ENCODE data around the gene CREBBP.

The CREBBP gene

DNA sequence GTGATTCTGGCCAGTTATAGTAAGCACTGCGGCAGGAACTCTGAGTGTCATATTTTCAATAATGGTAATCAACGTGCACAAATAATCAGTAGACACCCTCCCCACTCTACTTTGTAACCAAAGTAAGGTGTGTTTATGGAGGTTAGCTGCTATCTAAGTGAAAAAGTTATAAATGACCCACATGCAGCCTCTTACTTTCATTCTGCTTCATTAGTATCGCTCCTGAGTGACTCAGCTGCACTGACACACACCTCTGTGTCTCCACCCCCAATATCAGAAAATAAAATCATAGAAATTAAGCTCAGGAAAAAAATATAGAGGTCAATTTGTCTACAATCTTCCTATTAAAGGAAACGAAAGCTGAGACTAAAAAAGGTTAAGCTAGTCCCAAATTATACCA lies 99.1 kb downstream of the CREBBP start:
- no peak overlapping the region for H3K9ac ChIP-seq
- H3K4me1 ChIP-seq (ENCODE audit: low read depth, poor library complexity, severe bottlenecking): no peaks in the 10 kb centered on the region
- no peak overlapping the region for H2AFZ ChIP-seq (ENCODE audit: low read depth)
- TF ChIP-seq, protein P1, sequence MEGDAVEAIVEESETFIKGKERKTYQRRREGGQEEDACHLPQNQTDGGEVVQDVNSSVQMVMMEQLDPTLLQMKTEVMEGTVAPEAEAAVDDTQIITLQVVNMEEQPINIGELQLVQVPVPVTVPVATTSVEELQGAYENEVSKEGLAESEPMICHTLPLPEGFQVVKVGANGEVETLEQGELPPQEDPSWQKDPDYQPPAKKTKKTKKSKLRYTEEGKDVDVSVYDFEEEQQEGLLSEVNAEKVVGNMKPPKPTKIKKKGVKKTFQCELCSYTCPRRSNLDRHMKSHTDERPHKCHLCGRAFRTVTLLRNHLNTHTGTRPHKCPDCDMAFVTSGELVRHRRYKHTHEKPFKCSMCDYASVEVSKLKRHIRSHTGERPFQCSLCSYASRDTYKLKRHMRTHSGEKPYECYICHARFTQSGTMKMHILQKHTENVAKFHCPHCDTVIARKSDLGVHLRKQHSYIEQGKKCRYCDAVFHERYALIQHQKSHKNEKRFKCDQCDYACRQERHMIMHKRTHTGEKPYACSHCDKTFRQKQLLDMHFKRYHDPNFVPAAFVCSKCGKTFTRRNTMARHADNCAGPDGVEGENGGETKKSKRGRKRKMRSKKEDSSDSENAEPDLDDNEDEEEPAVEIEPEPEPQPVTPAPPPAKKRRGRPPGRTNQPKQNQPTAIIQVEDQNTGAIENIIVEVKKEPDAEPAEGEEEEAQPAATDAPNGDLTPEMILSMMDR (conservative IDR thresholded peaks at IDR 0.05; ENCODE audit: low read depth, low read length): no peak
- H3K27me3 ChIP-seq (ENCODE audit: insufficient read depth, low read depth): no peaks in the 10 kb centered on the region
- peaks cover 9% of the 10 kb centered on the region; the same call in 1 of the 2 replicates for H3K79me2 ChIP-seq (ENCODE audit: insufficient read depth, low read depth)
- H4K20me1 ChIP-seq (ENCODE audit: insufficient read depth): peaks cover 3% of the 10 kb centered on the region; the same call in 1 of the 2 replicates
- H3K4me3 ChIP-seq (IDR thresholded peaks at IDR 0.05; ENCODE audit: insufficient read depth, low read depth, low read length): no peak overlapping the region
- H3K36me3 ChIP-seq (ENCODE audit: insufficient read depth): peaks cover 2% of the 10 kb centered on the region; the same call in 1 of the 2 replicates
- H3K27ac ChIP-seq: no peak overlapping the region
- H3K4me2 ChIP-seq: no peak overlapping the region

DNA sequence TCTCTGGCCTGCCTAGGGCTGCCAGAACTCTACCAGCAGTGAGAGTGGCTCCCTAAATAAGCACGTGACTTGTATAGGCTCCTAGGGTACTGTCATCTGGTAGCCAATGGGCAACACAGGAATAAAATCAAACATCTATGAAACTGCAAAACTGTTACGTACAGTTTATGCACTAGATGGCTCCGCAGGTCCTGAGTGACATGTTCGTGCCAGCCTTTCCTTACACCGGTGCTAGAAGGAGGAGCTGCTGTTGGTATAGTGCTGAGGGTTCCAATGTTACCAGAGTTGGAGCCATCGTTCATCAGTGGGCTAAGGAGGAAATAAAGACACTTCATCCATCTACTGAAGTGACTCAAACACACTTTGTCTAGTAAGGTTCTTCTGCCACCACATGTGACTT lies 99.9 kb downstream of the CREBBP start:
- H3K27me3 ChIP-seq (ENCODE audit: insufficient read depth, low read depth): no peaks in the 10 kb centered on the region
- H4K20me1 ChIP-seq (ENCODE audit: insufficient read depth): peaks cover 3% of the 10 kb centered on the region; the same call in 1 of the 2 replicates
- no peaks in the 10 kb centered on the region for H3K4me1 ChIP-seq (ENCODE audit: low read depth, poor library complexity, severe bottlenecking)
- H3K36me3 ChIP-seq (ENCODE audit: insufficient read depth): peaks cover 9% of the 10 kb centered on the region; the same call in 1 of the 2 replicates
- no peak overlapping the region for H3K4me2 ChIP-seq
- no peak overlapping the region for H3K9ac ChIP-seq
- no peak overlapping the region for H3K27ac ChIP-seq
- H3K4me3 ChIP-seq (IDR thresholded peaks at IDR 0.05; ENCODE audit: insufficient read depth, low read depth, low read length): no peak overlapping the region
- peaks cover 9% of the 10 kb centered on the region; the same call in 1 of the 2 replicates for H3K79me2 ChIP-seq (ENCODE audit: insufficient read depth, low read depth)
- no peak overlapping the region for H2AFZ ChIP-seq (ENCODE audit: low read depth)
- TF ChIP-seq, protein P1 (conservative IDR thresholded peaks at IDR 0.05; ENCODE audit: low read depth, low read length): no peak

DNA sequence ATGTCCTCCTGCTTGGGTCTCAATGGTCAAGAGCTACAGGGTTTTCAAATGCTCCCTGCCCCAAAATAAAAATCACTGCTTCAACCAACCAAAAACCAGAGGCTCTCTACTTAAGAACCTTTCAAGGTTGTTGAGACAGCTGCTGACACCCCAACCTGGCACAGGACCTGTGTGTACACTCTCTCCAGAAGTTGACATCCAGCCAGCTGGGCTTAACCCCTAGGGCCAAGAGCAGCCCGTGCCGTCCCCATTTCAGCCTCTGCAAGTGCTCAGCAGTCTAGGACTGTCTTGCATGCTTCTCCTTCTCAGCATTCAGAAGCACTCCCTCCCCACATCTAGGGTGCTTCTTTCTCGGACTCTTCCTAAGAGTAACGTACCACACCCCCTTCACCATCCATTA lies 104.2 kb downstream of the CREBBP start:
- H3K4me2 ChIP-seq: no peak overlapping the region
- no peaks in the 10 kb centered on the region for H3K79me2 ChIP-seq (ENCODE audit: insufficient read depth, low read depth)
- no peaks in the 10 kb centered on the region for H3K27me3 ChIP-seq (ENCODE audit: insufficient read depth, low read depth)
- H3K9ac ChIP-seq: no peak overlapping the region
- no peaks in the 10 kb centered on the region for H4K20me1 ChIP-seq (ENCODE audit: insufficient read depth)
- no peaks in the 10 kb centered on the region for H3K4me1 ChIP-seq (ENCODE audit: low read depth, poor library complexity, severe bottlenecking)
- no peak overlapping the region for H3K27ac ChIP-seq
- H3K4me3 ChIP-seq (IDR thresholded peaks at IDR 0.05; ENCODE audit: insufficient read depth, low read depth, low read length): no peak overlapping the region
- no peak overlapping the region for H2AFZ ChIP-seq (ENCODE audit: low read depth)
- TF ChIP-seq, protein P1 (conservative IDR thresholded peaks at IDR 0.05; ENCODE audit: low read depth, low read length): no peak
- H3K36me3 ChIP-seq (ENCODE audit: insufficient read depth): peaks cover 13% of the 10 kb centered on the region; the same call in 1 of the 2 replicates

DNA sequence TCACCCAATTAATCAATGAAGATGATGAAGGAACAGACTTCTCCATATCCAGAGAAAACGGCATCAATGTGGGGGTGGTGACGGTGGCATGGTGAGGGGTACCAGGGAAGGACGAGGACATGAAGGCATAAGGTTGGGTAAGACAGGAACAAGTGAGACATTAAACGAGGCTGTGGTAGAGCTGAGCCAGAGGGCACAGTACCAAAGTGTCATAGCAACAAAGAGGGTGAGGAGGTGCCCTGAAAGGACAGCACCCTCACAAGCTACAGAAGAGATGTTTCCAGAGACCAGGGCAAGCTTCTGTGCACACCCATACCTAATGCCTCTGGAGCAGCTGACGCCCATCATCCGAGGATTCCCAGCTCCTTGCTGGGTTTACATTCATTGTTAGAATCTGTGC lies 105.7 kb downstream of the CREBBP start:
- Histone ChIP-seq H3K36me3 (ENCODE audit: insufficient read depth) (peaks cover 13% of the 10 kb centered on the region; the same call in 1 of the 2 replicates), H3K4me3 (IDR thresholded peaks at IDR 0.05; ENCODE audit: insufficient read depth, low read depth, low read length) (no peak overlapping the region), H3K9ac (no peak overlapping the region), H3K27ac (no peak overlapping the region), H3K79me2 (ENCODE audit: insufficient read depth, low read depth) (no peaks in the 10 kb centered on the region), H2AFZ (ENCODE audit: low read depth) (no peak overlapping the region), H3K27me3 (ENCODE audit: insufficient read depth, low read depth) (no peaks in the 10 kb centered on the region), H4K20me1 (ENCODE audit: insufficient read depth) (no peaks in the 10 kb centered on the region), H3K4me1 (ENCODE audit: low read depth, poor library complexity, severe bottlenecking) (no peaks in the 10 kb centered on the region), H3K4me2 (no peak overlapping the region)
- TF ChIP-seq, protein P1 (conservative IDR thresholded peaks at IDR 0.05; ENCODE audit: low read depth, low read length): no peak
